ENCODE measurements around the gene FCAMR. TPM values are rescaled to one million over a fixed set of nuclear protein-coding genes. Genes with fewer than 3 reads are reported as not detected.

Gene FCAMR
- total RNA-seq, 2 donors from 2014 or later, result not detected

- Histone ChIP-seq H3K4me1 (ENCODE audit: control insufficient read depth in 1 of 2, low read depth in 2 of 2) (no peaks in the 10 kb centered on the region), H3K27me3 (replicated peaks; ENCODE audit: insufficient read depth) (no peaks in the 10 kb centered on the region), H3K27ac (no peak overlapping the region), H3K9me3 (no peaks in the 10 kb centered on the region), H3K4me3 (no peak overlapping the region), H3K36me3 (no peaks in the 10 kb centered on the region)
- TF ChIP-seq CTCF (IDR thresholded peaks at IDR 0.05), result no peak
- DNase-seq (ENCODE audit: low spot score), result no peak
- ATAC-seq (ENCODE audit: insufficient number of reproducible peaks, low FRiP score, low read depth), result no peak
These were observed 33.0 kb upstream of the FCAMR start for GRCh38 chr1:207003210-207003609.

GRCh38 chr1:207002724-207003146, 32.5 kb upstream of the FCAMR start:
- ATAC-seq (ENCODE audit: insufficient number of reproducible peaks, low FRiP score, low read depth), result no peak
- Histone ChIP-seq H3K27me3 (replicated peaks; ENCODE audit: insufficient read depth) (no peaks in the 10 kb centered on the region), H3K4me3 (no peak overlapping the region), H3K36me3 (no peaks in the 10 kb centered on the region), H3K27ac (no peak overlapping the region), H3K9me3 (no peaks in the 10 kb centered on the region), H3K4me1 (ENCODE audit: control insufficient read depth in 1 of 2, low read depth in 2 of 2) (no peaks in the 10 kb centered on the region)
- no peak for DNase-seq (ENCODE audit: low spot score)
- no peak for TF ChIP-seq CTCF (IDR thresholded peaks at IDR 0.05)

- Histone ChIP-seq H3K4me1 (ENCODE audit: control insufficient read depth in 1 of 2, low read depth in 2 of 2) (no peaks in the 10 kb centered on the region), H3K9me3 (no peaks in the 10 kb centered on the region), H3K27ac (no peak overlapping the region), H3K4me3 (no peak overlapping the region), H3K27me3 (replicated peaks; ENCODE audit: insufficient read depth) (no peaks in the 10 kb centered on the region), H3K36me3 (no peaks in the 10 kb centered on the region)
- no peak for ATAC-seq (ENCODE audit: insufficient number of reproducible peaks, low FRiP score, low read depth)
- no peak for DNase-seq (ENCODE audit: low spot score)
- TF ChIP-seq CTCF (IDR thresholded peaks at IDR 0.05), result no peak
These were observed 31.4 kb upstream of the FCAMR start for GRCh38 chr1:207001492-207002245.

- ATAC-seq (ENCODE audit: insufficient number of reproducible peaks, low FRiP score, low read depth) (no peak), DNase-seq (ENCODE audit: low spot score) (no peak)
- no peaks in the 10 kb centered on the region for H3K4me1 ChIP-seq (ENCODE audit: control insufficient read depth in 1 of 2, low read depth in 2 of 2)
- H3K27me3 ChIP-seq (replicated peaks; ENCODE audit: insufficient read depth), result no peaks in the 10 kb centered on the region
- no peaks in the 10 kb centered on the region for H3K9me3 ChIP-seq
- H3K27ac ChIP-seq, result no peak overlapping the region
- H3K36me3 ChIP-seq, result no peaks in the 10 kb centered on the region
- no peak overlapping the region for H3K4me3 ChIP-seq
- TF ChIP-seq CTCF (IDR thresholded peaks at IDR 0.05), result no peak
These were observed 30.5 kb upstream of the FCAMR start for GRCh38 chr1:207000651-207001291.

GRCh38 chr1:206998816-206999215, 28.6 kb upstream of the FCAMR start:
- TF ChIP-seq CTCF (IDR thresholded peaks at IDR 0.05), result no peak
- Histone ChIP-seq H3K9me3 (no peaks in the 10 kb centered on the region), H3K27ac (no peak overlapping the region), H3K27me3 (replicated peaks; ENCODE audit: insufficient read depth) (no peaks in the 10 kb centered on the region), H3K4me3 (no peak overlapping the region), H3K4me1 (ENCODE audit: control insufficient read depth in 1 of 2, low read depth in 2 of 2) (no peaks in the 10 kb centered on the region), H3K36me3 (no peaks in the 10 kb centered on the region)
- DNase-seq (ENCODE audit: low spot score) (no peak), ATAC-seq (ENCODE audit: insufficient number of reproducible peaks, low FRiP score, low read depth) (no peak)
